Large intestine (tissue), 3 donors: ENCODE results near the gene WNT7B. TPM values are rescaled to one million over a fixed set of nuclear protein-coding genes. Genes with fewer than 3 reads are reported as not detected.

Experiments used
- DNase-seq, 2 donors: peaks; one replicate each; pipeline versions ENCODE4 v3.0.0 to v3.0.0-alpha.2; 2013
- H3K27ac ChIP-seq: one replicate; pipeline ENCODE4 v1.5.1; 2013; ENCODE audit warnings: low read length
- H3K27me3 ChIP-seq: 2 replicates; pipeline ENCODE4 v1.6.1; 2013; ENCODE audit warnings: low read length; ENCODE audit not compliant: control insufficient read depth, insufficient read depth
- H3K36me3 ChIP-seq: 2 replicates; pipeline ENCODE4 v1.6.1; 2013; ENCODE audit warnings: low read length; ENCODE audit not compliant: control insufficient read depth, insufficient read depth
- H3K4me1 ChIP-seq: one replicate; pipeline ENCODE4 v1.6.1; 2013; ENCODE audit warnings: low read length; ENCODE audit not compliant: control insufficient read depth, insufficient read depth
- H3K4me3 ChIP-seq: one replicate; pipeline ENCODE4 v1.5.1; 2013; ENCODE audit warnings: low read length
- H3K9me3 ChIP-seq: one replicate; pipeline ENCODE4 v1.6.1; 2013; ENCODE audit warnings: mild to moderate bottlenecking, low read depth, low read length, moderate library complexity; ENCODE audit not compliant: control insufficient read depth
- WGBS: methylation state at CpG from one replicate; pipeline ENCODE4 v1.1.5; 2013; ENCODE audit warnings: low lambda C conversion rate; ENCODE audit not compliant: insufficient coverage; 5-methylcytosine and 5-hydroxymethylcytosine counted together
- polyA plus RNA-seq: library from polyadenylated mRNA; unstranded; fragments of 120-200 nt; gene quantifications from one replicate; pipeline ENCODE4 v1.2.1, GENCODE V29; 2013

Gene WNT7B
- polyA plus RNA-seq, 1 donor: 0.33 TPM

DNA sequence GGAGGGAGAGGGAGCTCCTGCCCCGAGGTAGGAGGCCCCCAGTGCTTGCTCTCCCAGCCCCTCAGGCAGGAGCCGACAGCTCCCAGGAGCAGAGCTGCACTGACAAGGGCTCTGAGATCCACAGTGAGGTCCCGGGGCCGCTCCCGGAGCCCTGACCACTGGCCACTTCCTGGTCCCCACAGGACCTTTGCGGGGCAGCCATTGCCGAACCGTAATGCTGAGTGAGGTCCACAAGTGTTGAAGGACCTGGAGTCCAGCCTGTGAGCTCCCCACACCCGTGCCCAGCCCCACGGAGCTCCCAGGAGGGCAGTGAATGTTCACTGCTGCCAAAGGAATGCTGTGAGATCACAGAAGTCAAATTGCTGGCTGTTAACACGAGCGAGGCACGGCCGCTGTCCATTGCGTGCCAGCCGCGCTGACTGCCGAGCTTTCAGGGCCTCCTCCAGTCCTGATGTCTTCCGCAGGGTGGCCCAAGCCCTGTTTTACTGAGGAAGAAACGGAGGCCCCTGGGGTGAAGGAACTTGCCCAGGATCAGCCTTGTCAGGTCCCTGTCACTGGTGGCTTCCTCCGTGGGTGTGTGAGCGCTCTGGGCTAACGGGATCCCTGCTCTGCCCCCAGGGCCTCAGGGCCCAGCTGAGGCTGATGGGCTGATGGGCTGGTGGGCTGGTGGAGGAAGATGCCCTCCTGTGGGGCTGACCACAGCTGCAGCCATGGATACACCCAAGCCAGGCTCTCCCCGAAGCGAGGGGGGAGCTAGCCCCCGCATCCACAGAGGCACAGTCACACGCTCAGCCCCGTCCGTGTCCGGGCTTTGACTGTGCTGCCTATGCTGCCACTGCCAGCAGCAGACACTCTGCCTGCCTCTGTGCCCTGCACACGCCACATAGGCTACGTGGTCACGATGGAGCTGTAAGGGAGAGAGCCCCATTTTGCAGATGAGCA lies 70.8 kb downstream of the WNT7B start:
- Histone ChIP-seq H3K36me3 (no peaks in the 10 kb centered on the region), H3K9me3 (no peaks in the 10 kb centered on the region), H3K27me3 (peaks cover 24% of the 10 kb centered on the region), H3K4me3 (no peak overlapping the region), H3K4me1 (no peaks in the 10 kb centered on the region), H3K27ac (no peak overlapping the region)
- no CpG with 5 or more reads among the region's 33 CpGs for WGBS
- no peak for DNase-seq

DNA sequence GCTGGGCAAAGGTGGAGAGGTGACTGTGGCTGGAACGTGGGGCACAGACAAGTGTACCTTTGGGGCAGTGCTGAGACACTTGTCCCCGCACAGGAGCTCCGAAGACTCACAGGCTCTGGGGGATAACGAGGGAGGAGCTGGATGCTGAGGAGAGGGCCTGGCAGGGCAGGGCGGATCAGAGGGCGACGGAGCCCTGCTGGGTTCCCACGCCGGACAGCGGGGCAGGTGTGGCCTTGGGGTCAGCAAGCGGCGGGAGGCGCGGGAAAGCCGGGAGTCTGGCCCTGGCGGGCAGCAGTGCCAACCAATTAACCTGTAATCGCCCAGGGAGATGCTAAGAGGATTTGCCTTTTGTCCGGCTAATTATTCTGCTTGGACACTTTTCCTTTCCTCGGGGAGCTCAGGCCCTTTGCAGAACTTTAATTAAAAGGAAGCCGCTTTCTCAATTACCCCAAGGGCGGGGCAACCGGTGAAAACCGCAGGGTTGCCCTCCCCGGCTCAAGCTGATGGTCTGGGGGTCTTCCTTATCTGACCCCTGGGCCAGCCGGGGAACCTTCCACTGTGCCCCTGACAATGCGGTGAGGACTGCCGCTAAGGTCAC lies 71.5 kb downstream of the WNT7B start:
- no CpG with 5 or more reads among the region's 27 CpGs for WGBS
- Histone ChIP-seq H3K9me3 (no peaks in the 10 kb centered on the region), H3K36me3 (no peaks in the 10 kb centered on the region), H3K27me3 (peaks cover 28% of the 10 kb centered on the region), H3K4me3 (no peak overlapping the region), H3K27ac (no peak overlapping the region), H3K4me1 (no peaks in the 10 kb centered on the region)
- no peak for DNase-seq

DNA sequence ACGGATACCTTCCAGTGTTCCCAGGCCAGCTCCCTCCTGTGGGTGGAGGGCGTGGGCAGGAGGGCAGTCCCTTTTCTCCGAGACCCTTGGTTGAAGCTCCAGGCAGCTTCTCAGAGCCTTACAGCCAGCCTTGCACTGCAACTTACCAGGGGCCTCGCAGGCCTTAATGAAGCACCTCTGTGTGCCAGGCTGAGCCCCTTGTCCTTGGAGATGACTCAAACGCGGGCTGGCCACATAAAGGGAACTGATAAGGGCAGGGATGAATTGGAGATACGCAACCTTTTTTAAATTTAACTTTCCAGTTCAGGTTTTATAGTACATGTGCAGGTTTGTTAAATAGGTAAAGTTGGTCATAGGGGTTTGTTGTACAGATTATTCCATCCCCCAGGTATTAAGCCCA lies 72.7 kb downstream of the WNT7B start:
- Histone ChIP-seq H3K27me3 (peaks cover 28% of the 10 kb centered on the region), H3K27ac (no peak overlapping the region), H3K4me3 (no peak overlapping the region), H3K4me1 (no peaks in the 10 kb centered on the region), H3K36me3 (no peaks in the 10 kb centered on the region), H3K9me3 (no peaks in the 10 kb centered on the region)
- no CpG with 5 or more reads among the region's 7 CpGs for WGBS
- no peak for DNase-seq

DNA sequence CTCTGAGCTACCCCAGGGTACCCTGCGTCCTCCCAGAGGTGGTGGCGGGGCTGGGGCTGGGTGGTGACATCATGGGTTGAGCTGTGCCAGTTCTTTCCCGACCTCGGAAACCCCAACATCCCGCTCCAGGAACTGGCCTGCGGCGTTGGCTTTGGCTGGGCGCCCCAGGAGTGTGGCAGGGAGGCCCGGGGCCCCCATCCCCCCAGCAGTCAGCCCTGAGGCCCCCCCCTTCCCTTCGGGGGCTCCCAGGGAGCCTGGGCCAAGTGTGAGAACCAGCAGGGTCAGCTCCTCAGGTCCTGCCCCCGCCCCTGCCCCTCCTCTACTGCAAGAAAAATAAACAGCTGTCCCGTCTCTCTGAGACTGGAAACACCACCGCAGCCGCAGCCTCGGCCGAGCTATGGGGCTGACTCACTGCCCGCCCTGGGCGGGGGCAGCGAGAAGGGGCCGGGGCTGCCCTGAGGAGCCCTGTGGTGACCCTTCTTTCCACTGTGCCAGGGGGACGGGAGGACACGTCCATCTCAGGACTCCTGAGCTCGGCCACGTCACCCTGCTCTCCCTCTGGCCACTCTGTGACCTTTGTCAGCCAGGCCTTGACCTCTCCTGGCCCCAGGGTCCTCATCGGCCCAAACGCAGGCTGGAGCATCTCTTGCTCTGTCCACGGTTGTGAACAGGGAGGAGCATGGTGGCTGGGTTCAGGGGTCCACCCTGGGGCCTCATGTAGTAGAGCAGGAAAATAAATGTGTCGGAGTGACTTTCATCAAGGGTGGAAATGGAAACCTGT lies 73.4 kb downstream of the WNT7B start:
- H3K9me3 ChIP-seq: no peaks in the 10 kb centered on the region
- DNase-seq: no peak
- no peak overlapping the region for H3K27ac ChIP-seq
- H3K4me3 ChIP-seq: no peak overlapping the region
- WGBS: no CpG with 5 or more reads among the region's 28 CpGs
- H3K36me3 ChIP-seq: no peaks in the 10 kb centered on the region
- H3K4me1 ChIP-seq: no peaks in the 10 kb centered on the region
- peaks cover 31% of the 10 kb centered on the region for H3K27me3 ChIP-seq

DNA sequence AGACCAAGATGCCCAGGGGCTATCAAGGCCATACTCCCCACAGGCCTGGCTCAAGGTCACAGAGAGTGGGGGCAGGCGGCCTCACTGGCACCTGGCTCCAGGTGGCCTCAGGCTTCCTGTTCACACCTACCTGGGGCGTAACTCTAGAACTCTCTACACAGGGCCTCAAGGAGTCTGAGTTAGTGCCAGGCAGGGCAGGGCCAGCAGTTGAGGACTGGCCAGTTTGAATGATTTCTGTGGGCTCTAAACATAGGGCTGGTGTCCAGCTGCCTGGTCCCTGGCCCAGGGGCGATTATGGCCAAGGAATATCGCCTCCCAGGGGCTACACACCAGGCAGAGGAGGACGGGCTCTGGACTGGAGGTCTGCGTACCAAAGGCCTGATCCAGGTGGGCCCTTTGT lies 79.2 kb downstream of the WNT7B start:
- Histone ChIP-seq H3K36me3 (no peaks in the 10 kb centered on the region), H3K4me1 (no peaks in the 10 kb centered on the region), H3K27ac (no peak overlapping the region), H3K27me3 (peaks cover 16% of the 10 kb centered on the region), H3K4me3 (no peak overlapping the region), H3K9me3 (no peaks in the 10 kb centered on the region)
- DNase-seq: no peak
- WGBS: no CpG with 5 or more reads among the region's 6 CpGs

DNA sequence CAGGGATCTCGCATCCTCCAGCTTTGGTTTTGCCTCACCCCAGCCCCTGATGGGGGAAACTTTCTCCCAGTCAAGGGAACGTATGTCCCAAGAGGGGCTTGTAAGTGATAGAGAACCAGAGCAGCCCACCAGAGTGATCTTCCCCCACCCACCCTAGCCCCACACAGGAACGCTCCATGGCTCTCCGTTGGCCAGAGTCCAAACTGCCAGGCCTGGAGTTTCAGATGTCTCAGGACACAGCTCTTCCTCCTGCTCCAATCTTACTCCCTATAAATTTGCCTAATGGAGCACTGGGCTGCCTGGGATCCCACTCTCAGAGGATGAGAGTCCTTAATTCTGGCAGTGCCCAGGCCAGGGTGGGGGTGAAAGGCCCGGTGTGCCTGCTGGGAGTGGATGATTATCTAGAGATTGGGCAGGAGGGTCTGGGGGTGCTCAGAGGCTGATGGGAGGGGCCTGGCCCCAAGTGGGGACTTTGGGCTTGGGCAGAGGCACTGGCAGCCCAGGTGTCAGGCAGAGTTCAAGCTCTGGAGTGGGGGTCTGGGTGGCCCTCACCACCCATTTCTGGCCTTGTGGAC lies 79.9 kb downstream of the WNT7B start:
- Histone ChIP-seq H3K4me3 (no peak overlapping the region), H3K27me3 (peaks cover 16% of the 10 kb centered on the region), H3K4me1 (no peaks in the 10 kb centered on the region), H3K9me3 (no peaks in the 10 kb centered on the region), H3K36me3 (no peaks in the 10 kb centered on the region), H3K27ac (no peak overlapping the region)
- WGBS: no CpG with 5 or more reads among the region's 5 CpGs
- no peak for DNase-seq

DNA sequence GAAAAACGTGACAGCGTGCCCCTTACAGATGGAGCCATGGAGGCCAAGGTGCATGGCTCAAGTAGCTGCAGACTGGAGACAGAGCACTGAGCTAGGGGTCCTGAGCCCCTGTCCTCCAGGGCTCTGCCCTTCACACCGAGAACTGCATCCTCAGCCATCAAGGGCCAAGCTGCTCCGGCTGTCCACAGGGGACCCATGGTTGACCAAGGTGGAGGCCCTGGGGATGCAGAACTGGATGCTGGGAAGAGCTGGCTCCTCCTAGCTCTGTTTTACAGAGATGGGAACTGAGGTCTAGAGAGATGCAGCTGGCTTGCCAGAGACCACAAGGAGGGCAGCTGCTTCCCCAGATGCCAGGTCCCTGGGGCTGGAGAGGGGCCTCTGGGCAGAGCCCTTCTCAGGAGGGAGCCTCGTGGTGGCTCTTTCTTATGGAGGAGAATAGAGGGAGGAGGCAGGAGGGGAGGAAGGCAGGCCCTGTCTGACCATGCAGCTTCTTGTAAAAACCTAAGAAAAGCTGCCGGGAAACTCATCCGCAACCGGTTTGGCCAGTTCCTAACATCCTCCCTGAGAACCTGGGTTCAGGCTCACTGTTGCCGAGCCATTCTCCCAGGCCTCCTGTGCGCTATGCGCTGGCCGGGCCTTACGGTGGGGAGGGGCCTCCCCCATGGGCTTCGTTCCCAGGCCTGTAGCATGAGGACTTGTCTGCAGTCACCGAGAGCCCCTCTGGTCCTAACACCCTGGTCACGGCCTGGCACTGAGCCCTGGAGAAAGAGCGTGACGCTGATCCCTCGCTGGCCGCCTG lies 80.6 kb downstream of the WNT7B start:
- no peaks in the 10 kb centered on the region for H3K4me1 ChIP-seq
- no peak overlapping the region for H3K27ac ChIP-seq
- no CpG with 5 or more reads among the region's 20 CpGs for WGBS

DNA sequence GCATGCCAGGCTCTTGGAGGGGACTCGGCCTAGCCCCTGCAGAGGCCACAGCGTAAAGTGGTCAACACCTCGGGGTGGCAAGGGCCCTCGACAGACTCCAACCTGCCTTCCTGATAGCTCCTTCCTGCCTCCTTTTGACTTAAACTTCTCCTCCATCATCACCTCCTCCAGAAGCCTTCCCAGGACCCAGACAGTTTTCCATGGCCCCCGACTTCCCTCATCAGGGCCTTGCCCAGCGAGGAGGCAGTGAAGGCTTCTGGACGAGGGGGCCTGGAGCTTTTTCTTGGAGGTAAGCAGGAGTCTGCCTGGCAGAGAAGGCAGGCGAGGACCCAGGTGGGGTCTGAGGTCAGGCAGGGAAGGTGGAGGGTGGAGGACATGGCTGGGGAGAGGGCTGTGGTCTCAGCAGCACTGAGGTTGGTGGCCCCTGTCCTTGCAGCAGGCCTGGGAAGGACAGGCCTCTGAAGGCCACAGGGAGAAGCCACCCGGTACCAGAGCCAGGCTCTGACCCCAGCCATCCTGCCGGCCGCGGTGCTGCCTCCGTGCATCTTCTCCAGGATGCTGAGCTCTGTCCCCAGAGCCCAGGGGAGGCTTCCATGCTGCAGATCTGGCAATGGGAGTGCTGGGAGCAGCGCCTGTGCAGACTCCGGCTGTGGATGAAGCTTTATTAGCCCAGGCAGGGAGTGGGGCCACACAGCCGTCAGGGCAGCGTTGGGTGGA lies 81.4 kb downstream of the WNT7B start:
- no CpG with 5 or more reads among the region's 17 CpGs for WGBS
- no peak overlapping the region for H3K27ac ChIP-seq
- peaks cover 19% of the 10 kb centered on the region for H3K27me3 ChIP-seq
- no peak for DNase-seq
- peaks cover 7% of the 10 kb centered on the region for H3K9me3 ChIP-seq
- H3K4me3 ChIP-seq: no peak overlapping the region
- no peaks in the 10 kb centered on the region for H3K4me1 ChIP-seq
- no peaks in the 10 kb centered on the region for H3K36me3 ChIP-seq

More for the DNA sequence above, 80.6 kb downstream of the WNT7B start:
- Histone ChIP-seq H3K9me3 (peaks cover 2% of the 10 kb centered on the region), H3K4me3 (no peak overlapping the region), H3K36me3 (no peaks in the 10 kb centered on the region), H3K27me3 (peaks cover 21% of the 10 kb centered on the region)
- peak in 1 of 2 donors; percentile 21 for DNase-seq

DNA sequence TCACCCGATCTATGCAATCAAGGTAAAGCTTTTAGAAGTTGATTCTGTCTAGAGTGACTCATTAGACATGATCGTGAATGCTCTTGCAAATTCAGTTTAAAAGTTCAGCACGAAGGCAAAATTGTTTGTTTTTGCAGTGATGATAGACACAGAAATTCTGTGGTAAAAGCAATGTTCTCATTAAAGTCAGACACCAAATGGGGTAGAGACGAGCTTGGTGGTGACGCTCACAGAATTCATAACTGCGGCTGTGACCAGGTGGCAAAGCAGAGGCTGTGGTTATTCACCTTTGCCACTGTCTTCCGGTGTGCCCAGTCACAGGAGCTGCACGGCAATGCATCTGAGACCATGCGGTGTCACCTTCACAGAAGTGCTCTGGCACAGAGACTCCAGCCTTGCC lies 83.4 kb downstream of the WNT7B start:
- WGBS: 82% methylated on average over 2 of the region's 9 CpGs
- H3K27me3 ChIP-seq: peaks cover 29% of the 10 kb centered on the region
- H3K4me3 ChIP-seq: no peak overlapping the region
- H3K4me1 ChIP-seq: peaks cover 2% of the 10 kb centered on the region
- H3K9me3 ChIP-seq: peaks cover 12% of the 10 kb centered on the region
- no peak for DNase-seq
- H3K36me3 ChIP-seq: no peaks in the 10 kb centered on the region
- H3K27ac ChIP-seq: no peak overlapping the region
